IPS-18a (cell line): ENCODE measurements around the gene PYGL.

Experiments used
- H3K27ac ChIP-seq: one replicate; pipeline ENCODE4 v1.5.1; 2013; ENCODE audit warnings: low read length
- H3K27me3 ChIP-seq: one replicate; pipeline ENCODE4 v1.6.1; 2013; ENCODE audit warnings: mild to moderate bottlenecking, low read length; ENCODE audit not compliant: control insufficient read depth, insufficient read depth
- H3K36me3 ChIP-seq: one replicate; pipeline ENCODE4 v1.6.1; 2013; ENCODE audit warnings: low read depth, low read length; ENCODE audit not compliant: control insufficient read depth
- H3K4me1 ChIP-seq: one replicate; pipeline ENCODE4 v1.6.1; 2013; ENCODE audit warnings: low read depth, low read length; ENCODE audit not compliant: control insufficient read depth
- H3K4me3 ChIP-seq: one replicate; pipeline ENCODE4 v1.5.1; 2013; ENCODE audit warnings: low read length
- H3K9ac ChIP-seq: one replicate; pipeline ENCODE4 v1.6.1; 2013; ENCODE audit warnings: mild to moderate bottlenecking, low read length, moderate library complexity
- H3K9me3 ChIP-seq: one replicate; pipeline ENCODE4 v1.6.1; 2013; ENCODE audit warnings: low read depth, low read length; ENCODE audit not compliant: control insufficient read depth

Gene PYGL

GRCh38 chr14:50862036-50862570 is 82.2 kb downstream of the PYGL start:
- no peaks in the 10 kb centered on the region for H3K9me3 ChIP-seq
- no peaks in the 10 kb centered on the region for H3K36me3 ChIP-seq
- H3K27me3 ChIP-seq, result no peaks in the 10 kb centered on the region
- peaks cover 19% of the 10 kb centered on the region for H3K4me1 ChIP-seq
- no peak overlapping the region for H3K4me3 ChIP-seq
- no peak overlapping the region for H3K9ac ChIP-seq
- H3K27ac ChIP-seq, result no peak overlapping the region

- Histone ChIP-seq H3K27ac (no peak overlapping the region), H3K4me1 (peaks cover 19% of the 10 kb centered on the region), H3K4me3 (no peak overlapping the region), H3K9me3 (no peaks in the 10 kb centered on the region), H3K9ac (peak overlapping the region; percentile 44), H3K27me3 (no peaks in the 10 kb centered on the region), H3K36me3 (no peaks in the 10 kb centered on the region)
Measured at GRCh38 chr14:50860478-50861086, 83.7 kb downstream of the PYGL start.

GRCh38 chr14:50859296-50859624 is 85.0 kb downstream of the PYGL start:
- no peak overlapping the region for H3K9ac ChIP-seq
- peaks cover 19% of the 10 kb centered on the region for H3K4me1 ChIP-seq
- no peaks in the 10 kb centered on the region for H3K27me3 ChIP-seq
- no peak overlapping the region for H3K4me3 ChIP-seq
- no peak overlapping the region for H3K27ac ChIP-seq
- H3K36me3 ChIP-seq, result no peaks in the 10 kb centered on the region
- no peaks in the 10 kb centered on the region for H3K9me3 ChIP-seq

- Histone ChIP-seq H3K27ac (no peak overlapping the region), H3K27me3 (no peaks in the 10 kb centered on the region), H3K4me3 (no peak overlapping the region), H3K4me1 (peaks cover 11% of the 10 kb centered on the region), H3K9ac (no peak overlapping the region), H3K9me3 (no peaks in the 10 kb centered on the region), H3K36me3 (no peaks in the 10 kb centered on the region)
Measured at GRCh38 chr14:50856660-50857059, 87.6 kb downstream of the PYGL start.

GRCh38 chr14:50855558-50855957 is 88.7 kb downstream of the PYGL start:
- Histone ChIP-seq H3K27me3 (no peaks in the 10 kb centered on the region), H3K27ac (no peak overlapping the region), H3K9ac (no peak overlapping the region), H3K9me3 (no peaks in the 10 kb centered on the region), H3K4me3 (no peak overlapping the region), H3K36me3 (no peaks in the 10 kb centered on the region), H3K4me1 (peaks cover 10% of the 10 kb centered on the region)
